DLD1 (cell line): ENCODE results near the gene TNIP2.
"Not testable (repeated sequence)": the region's sequence is repeated elsewhere in the genome, so short reads cannot be mapped to it uniquely, and the experiment has no call there.

Experiments used
- in situ Hi-C: cut with HindIII; loops from 2 replicates; pipeline ENCODE4 v1.10.0; 2017; ENCODE audit warnings: low sequenced_read_pairs

TNIP2 gene

GRCh38 chr4:2771264-2771663 is 15.1 kb upstream of the TNIP2 start:
- in situ Hi-C loops: no loop called here

GRCh38 chr4:2768921-2769336 is 12.8 kb upstream of the TNIP2 start:
- in situ Hi-C loops: no loop called here

GRCh38 chr4:2768124-2768523 is 12.0 kb upstream of the TNIP2 start:
- in situ Hi-C loops: no loop called here

GRCh38 chr4:2767705-2768074 is 11.6 kb upstream of the TNIP2 start:
- in situ Hi-C loops: no loop called here

- in situ Hi-C loops: no loop called here
Measured at GRCh38 chr4:2767046-2767704, 11.0 kb upstream of the TNIP2 start.

- in situ Hi-C loops: no loop called here
Measured at GRCh38 chr4:2765832-2766526, 9.8 kb upstream of the TNIP2 start.

- in situ Hi-C loops: no loop called here
Measured at GRCh38 chr4:2763511-2763967, 7.4 kb upstream of the TNIP2 start.

GRCh38 chr4:2762486-2763370 is 6.6 kb upstream of the TNIP2 start:
- in situ Hi-C loops: not testable (repeated sequence)

- in situ Hi-C loops: no loop called here
Measured at GRCh38 chr4:2762048-2762447, 5.9 kb upstream of the TNIP2 start.

GRCh38 chr4:2761035-2761923 is 5.1 kb upstream of the TNIP2 start:
- in situ Hi-C loops: no loop called here

- in situ Hi-C loops: no loop called here
Measured at GRCh38 chr4:2757426-2757825, 1.3 kb upstream of the TNIP2 start.

GRCh38 chr4:2756691-2757350 is 685 bp upstream of the TNIP2 start:
- in situ Hi-C loops: no loop called here

- in situ Hi-C loops: no loop called here
Measured at GRCh38 chr4:2754848-2755819, 1.0 kb downstream of the TNIP2 start.

- in situ Hi-C loops: no loop called here
Measured at GRCh38 chr4:2753436-2753835, 2.7 kb downstream of the TNIP2 start.

GRCh38 chr4:2750719-2751605 is 5.2 kb downstream of the TNIP2 start:
- in situ Hi-C loops: no loop called here

- in situ Hi-C loops: no loop called here
Measured at GRCh38 chr4:2746891-2747695, 9.0 kb downstream of the TNIP2 start.
